Astrocyte of the cerebellum (primary cell): Measurements from ENCODE around the gene TMED8.

ENCODE experiments used
- DNase-seq: peaks from one replicate; pipeline ENCODE4 v3.0.0-alpha.2; 2011; ENCODE audit warnings: low read depth
- H3K4me3 ChIP-seq: 2 replicates; pipeline ENCODE4 v1.5.1; 2011; ENCODE audit warnings: mild to moderate bottlenecking, low read depth, low read length, moderate library complexity
- CTCF ChIP-seq: IDR thresholded peaks from 2 replicates; pipeline ENCODE4 v1.5.1; 2012; ENCODE audit warnings: low read length, low read depth, moderate library complexity, mild to moderate bottlenecking; ENCODE audit errors: missing control alignments
- in situ Hi-C: cut with HindIII; loops from 2 replicates; pipeline ENCODE4 v1.10.0; 2017; ENCODE audit warnings: low sequenced_read_pairs

The TMED8 gene

GRCh38 chr14:77324816-77325745, 51.8 kb downstream of the TMED8 start:
- in situ Hi-C loops: no loop called here
- no peak for DNase-seq
- H3K4me3 ChIP-seq: no peak overlapping the region
- TF ChIP-seq CTCF: no peak

- TF ChIP-seq CTCF: no peak
- DNase-seq: no peak
- in situ Hi-C loops: no loop called here
- no peak overlapping the region for H3K4me3 ChIP-seq
Observed at GRCh38 chr14:77324289-77324688, 52.6 kb downstream of the TMED8 start.

- DNase-seq: no peak
- no peak for TF ChIP-seq CTCF
- in situ Hi-C loops: no loop called here
- no peak overlapping the region for H3K4me3 ChIP-seq
Observed at GRCh38 chr14:77323571-77323970, 53.3 kb downstream of the TMED8 start.

GRCh38 chr14:77322951-77323350, 53.9 kb downstream of the TMED8 start:
- H3K4me3 ChIP-seq: no peak overlapping the region
- DNase-seq: no peak
- in situ Hi-C loops: no loop called here
- no peak for TF ChIP-seq CTCF

GRCh38 chr14:77322250-77322902, 54.5 kb downstream of the TMED8 start:
- TF ChIP-seq CTCF: no peak
- no peak for DNase-seq
- H3K4me3 ChIP-seq: peak overlapping the region; percentile 78
- in situ Hi-C loops: no loop called here

GRCh38 chr14:77320238-77320935, 56.5 kb downstream of the TMED8 start, which contains the start of gene POMT2:
Gene POMT2, minus strand, starts transcription at chr14:77320883. Its CDS starts 202 bp downstream, at chr14:77320681.
- TF ChIP-seq CTCF: peak; percentile 19
- H3K4me3 ChIP-seq: peak within 1 kb of the TSS; percentile 78
- DNase-seq: peak; percentile 56
- in situ Hi-C loops: no loop called here
